Suprapubic skin (tissue), 3 donors: ENCODE results near the gene PDE3B.

ENCODE experiments used
- EP300 ChIP-seq: sonication (generic); formaldehyde crosslinking; IDR thresholded peaks from one replicate; pipeline ENCODE4 v1.6.1; 2017; ENCODE audit warnings: antibody characterized with exemption
- POLR2A ChIP-seq, 2 donors: fragments of 450-650 bp; IDR thresholded peaks; one replicate each; pipeline ENCODE4 v1.6.1; 2017; ENCODE audit warnings: antibody characterized with exemption in 2 of 2, mild to moderate bottlenecking in 2 of 2, moderate library complexity in 2 of 2
- TF ChIP-seq, protein P1 (sequence below), 2 donors: fragments of 200-600 bp in 1 of 2; fragments of 450-650 bp in 1 of 2; sonication (generic) in 1 of 2; IDR thresholded peaks; one replicate each; pipeline ENCODE4 v1.5.1; 2016 to 2019; ENCODE audit warnings: antibody characterized with exemption in 2 of 2, mild to moderate bottlenecking in 1 of 2, moderate library complexity in 1 of 2

DNA sequence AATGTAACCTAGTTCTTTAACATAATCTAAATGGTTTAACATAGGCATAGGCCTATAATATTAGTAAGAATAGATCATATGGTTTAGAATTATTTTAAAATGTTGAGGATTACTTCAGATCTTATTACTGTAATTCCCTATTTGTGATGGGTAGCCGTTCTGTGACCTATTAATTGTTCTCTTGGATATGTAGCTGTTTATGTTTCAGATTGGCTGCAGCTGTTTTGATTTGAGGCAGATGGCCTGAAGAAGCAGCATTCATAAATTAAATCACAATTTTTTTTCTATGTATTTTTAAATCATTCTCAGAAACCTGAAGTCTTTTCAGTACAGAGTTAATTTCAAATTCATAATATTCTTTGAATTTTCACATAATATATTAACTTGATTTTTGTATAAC is 104.5 kb downstream of the PDE3B start:
- TF ChIP-seq EP300 (no peak), POLR2A (IDR thresholded peaks at IDR 0.05) (no peak)
- TF ChIP-seq, protein P1, sequence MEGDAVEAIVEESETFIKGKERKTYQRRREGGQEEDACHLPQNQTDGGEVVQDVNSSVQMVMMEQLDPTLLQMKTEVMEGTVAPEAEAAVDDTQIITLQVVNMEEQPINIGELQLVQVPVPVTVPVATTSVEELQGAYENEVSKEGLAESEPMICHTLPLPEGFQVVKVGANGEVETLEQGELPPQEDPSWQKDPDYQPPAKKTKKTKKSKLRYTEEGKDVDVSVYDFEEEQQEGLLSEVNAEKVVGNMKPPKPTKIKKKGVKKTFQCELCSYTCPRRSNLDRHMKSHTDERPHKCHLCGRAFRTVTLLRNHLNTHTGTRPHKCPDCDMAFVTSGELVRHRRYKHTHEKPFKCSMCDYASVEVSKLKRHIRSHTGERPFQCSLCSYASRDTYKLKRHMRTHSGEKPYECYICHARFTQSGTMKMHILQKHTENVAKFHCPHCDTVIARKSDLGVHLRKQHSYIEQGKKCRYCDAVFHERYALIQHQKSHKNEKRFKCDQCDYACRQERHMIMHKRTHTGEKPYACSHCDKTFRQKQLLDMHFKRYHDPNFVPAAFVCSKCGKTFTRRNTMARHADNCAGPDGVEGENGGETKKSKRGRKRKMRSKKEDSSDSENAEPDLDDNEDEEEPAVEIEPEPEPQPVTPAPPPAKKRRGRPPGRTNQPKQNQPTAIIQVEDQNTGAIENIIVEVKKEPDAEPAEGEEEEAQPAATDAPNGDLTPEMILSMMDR (IDR thresholded peaks at IDR 0.05) = no peak
